ENCODE measurements around the gene PRM3.

The PRM3 gene

GRCh38 chr16:11258553-11259492 is 14.6 kb downstream of the PRM3 start:
- DNase-seq: no peak

GRCh38 chr16:11257131-11257938 is 16.1 kb downstream of the PRM3 start:
- DNase-seq: peak; percentile 86

GRCh38 chr16:11256661-11257130 is 16.7 kb downstream of the PRM3 start:
- DNase-seq: peak; percentile 55

DNA sequence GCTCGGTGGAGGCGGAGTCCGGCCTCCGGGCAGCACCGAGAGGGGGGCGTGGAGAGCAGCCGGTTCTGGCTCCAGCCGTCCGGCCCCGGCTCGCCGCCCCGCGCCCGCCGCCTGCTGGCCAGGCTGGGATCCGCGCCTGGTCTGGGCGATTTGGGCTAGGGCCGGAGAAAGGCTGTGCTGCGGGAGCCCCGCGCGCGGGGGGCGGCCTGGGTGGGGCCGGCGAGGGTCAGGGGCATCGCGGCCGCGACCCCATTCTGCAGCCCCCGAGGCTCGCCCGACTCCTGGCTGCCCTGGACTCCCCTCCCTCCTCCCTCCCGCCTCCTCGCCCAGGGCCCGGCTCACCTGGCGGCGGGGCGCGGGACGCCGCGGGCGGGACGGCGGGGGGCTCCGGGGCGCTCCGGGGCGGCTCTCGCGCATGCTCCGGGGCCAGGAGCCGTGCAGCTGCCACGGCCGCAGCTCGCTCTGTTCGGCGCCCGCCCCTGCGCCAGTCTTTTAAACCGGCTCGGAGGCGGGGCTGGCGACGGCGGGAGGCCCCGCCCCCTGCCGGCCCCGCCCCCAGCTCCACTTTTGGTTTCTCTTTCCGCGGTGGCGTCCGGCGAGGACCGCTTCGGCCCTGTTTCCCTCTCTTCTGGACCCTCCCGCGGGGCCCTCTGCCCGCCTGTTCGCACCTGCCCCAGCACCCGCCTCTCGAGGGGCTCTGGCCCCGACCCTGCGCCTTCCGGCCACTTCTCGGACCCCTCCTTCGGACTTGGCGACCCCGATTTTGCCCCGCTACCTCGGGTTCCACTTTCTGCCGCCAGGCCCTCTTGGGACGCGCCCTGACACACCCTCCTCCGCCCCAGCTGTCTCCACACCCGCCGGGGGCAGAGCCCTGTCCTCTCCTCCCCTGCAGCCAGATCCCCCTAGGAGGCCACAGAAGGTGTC is 17.4 kb downstream of the PRM3 start, which contains the start of gene SOCS1:
Gene SOCS1, minus strand, starts transcription at position 468 of the 924 bp plus-strand sequence. CDS start 726 bp downstream, outside the sequence.
- DNase-seq: peak; percentile 86

DNA sequence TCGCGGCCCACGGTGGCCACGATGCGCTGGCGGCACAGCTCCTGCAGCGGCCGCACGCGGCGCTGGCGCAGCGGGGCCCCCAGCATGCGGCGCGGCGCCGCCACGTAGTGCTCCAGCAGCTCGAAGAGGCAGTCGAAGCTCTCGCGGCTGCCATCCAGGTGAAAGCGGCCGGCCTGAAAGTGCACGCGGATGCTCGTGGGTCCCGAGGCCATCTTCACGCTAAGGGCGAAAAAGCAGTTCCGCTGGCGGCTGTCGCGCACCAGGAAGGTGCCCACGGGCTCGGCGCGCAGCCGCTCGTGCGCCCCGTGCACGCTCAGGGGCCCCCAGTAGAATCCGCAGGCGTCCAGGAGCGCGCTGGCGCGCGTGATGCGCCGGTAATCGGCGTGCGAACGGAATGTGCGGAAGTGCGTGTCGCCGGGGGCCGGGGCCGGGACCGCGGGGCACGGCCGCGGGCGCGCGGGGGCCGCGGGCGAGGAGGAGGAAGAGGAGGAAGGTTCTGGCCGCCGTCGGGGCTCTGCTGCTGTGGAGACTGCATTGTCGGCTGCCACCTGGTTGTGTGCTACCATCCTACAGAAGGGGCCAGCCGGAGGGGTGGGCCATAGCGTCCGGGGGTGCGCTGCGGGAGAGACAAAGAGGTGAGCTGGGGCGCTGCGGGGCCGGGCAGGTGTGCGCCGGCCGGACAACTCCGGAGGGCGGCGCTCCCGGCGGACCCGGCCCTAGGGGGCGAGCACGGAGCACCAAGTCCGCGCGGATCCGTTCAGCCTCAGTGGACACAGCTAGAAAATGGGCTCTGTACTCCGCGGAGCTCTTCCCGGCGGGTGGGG is 18.3 kb downstream of the PRM3 start:
- peak; percentile 60 for DNase-seq

- no peak for DNase-seq
Measured at GRCh38 chr16:11253995-11254912, 19.2 kb downstream of the PRM3 start.

DNA sequence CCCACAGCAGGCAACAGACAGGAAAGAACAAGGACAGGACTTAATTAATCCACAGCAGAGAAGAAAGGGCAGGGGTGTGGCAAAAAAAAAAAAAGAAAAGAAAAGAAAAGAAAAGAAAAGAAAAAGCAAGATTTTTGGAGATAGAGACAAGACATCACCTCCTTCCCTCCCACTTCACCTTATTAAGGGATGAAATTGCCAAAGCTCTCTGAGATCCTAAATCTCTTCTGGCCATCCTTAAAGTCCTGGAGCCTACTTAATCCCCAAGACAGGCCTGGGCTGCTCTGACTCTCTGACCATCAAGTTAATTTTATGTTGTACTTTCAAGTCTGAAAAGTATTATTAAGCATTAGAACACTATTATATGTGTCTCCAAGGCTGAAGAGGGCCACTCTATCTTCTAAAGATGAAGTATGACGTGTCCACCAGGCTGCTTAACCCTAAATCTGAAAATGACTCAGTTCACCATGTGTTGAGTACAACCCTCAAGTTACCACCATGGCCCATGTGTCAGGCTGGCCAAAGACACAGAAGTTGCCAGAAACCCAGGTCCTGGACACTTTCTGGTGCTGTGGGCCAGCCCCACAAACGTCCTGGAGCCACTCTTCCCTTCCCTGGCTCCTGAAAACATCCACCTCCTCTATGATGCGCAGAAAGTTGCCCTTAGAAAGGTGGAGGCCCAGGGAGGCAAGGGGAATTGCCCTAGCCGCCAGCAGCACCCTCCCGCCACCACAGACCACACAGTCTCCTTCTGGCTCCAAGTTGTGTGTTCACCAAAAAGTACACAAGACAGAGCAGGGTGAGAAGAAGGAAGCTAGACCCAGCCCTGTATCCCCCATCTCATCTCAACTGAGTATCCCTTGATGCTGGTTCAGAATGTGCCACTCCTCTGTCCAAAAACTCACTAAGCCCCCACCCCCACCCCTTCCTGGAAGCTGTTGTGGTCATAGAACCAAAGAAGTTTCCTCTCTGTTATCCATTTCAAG is 20.1 kb downstream of the PRM3 start:
- no peak for DNase-seq

GRCh38 chr16:11252482-11252931 is 20.9 kb downstream of the PRM3 start:
- no peak for DNase-seq

GRCh38 chr16:11251525-11252481 is 21.6 kb downstream of the PRM3 start:
- no peak for DNase-seq

DNA sequence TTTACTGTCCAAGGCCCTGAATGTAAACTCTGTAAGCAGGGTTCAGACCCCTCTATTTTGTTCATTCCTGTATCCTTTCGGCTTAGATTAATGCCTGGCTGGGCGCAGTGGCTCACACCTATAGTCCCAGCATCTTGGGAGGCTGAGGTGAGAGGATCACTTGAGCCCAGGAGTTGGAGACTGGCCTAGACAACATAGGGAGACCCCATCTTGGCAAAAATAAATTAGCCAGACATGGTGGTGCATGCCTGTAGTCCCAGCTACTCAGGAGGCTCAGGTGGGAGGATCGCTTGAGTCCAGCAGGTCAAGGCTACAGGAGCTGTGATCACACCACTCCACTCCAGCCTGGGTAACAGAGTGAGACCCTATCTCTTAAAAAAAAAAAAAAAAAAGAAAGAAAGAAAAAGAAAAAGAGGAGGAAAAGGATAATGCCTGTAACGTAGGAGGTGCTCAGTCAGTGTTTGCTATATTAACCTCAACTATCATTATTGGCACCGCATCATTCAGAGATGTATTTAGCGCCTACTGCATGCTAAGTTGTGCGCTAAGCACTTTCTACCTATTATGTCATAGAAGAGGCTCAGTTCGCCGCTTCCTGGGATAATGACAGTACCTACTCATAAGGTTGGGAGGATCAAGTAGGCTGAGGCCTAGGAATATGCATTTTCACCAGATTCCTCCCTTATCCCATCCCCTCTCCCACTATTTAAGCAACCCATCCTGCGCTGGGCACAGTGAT is 22.5 kb downstream of the PRM3 start:
- DNase-seq: no peak

GRCh38 chr16:11250091-11250785 is 23.2 kb downstream of the PRM3 start:
- no peak for DNase-seq

DNA sequence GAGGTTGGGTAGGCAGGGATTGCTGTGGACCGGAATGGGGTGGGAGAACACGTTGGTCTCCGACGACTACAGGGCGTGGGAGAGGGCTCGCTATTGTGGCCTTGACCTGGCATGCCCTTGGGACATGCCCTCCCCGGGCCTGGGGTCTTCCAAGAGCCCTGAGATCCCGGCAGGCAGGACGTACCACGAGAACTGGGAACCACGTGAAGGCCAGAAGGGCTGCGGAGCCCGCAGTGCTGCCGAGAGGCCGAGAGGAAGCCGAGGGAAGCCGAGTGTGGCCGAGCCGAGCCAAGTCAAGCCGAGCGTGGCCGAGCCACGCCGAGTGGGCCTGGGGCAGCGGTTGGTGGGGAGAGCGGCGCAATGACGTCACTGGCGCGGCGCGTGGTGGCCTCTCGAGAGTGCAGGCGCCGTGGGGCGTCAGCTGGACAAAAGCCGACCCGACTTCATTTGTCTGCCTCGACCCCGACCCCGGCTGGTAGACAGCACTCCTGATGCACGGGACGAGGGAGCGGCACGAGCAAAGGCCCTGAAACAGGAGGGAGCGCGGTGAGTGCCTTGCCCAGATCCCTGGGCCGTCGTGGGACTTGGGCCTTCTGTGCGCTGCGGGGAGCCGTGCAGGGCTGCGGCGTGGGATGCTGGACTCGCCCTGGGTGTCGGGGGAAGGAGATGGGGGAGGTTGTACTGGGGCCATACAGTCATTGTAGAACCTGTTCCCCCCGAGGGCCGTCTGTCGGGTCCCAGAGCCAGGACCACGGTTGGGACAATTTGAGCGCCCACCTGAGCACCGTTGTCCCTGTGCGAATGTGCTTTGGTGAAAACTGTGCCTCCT is 24.0 kb downstream of the PRM3 start:
- DNase-seq: no peak

DNA sequence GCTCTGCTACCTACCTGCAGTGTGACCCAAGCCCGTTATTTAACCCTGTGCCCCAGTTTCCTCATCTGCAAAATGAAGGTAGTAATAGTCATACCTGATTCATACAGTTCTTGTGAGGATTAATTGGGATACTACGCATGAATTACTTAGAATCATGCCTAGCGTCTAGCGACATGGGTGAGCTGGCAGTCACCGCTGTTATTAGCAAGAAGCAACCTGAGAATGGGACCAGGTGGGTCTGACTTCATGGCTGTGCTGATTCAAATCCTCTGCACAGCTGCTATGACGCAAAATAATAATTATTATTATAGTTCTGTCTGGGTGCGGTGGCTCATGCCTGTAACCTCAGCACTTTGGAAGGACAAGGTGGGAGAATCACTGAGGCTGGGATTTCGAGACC is 25.3 kb downstream of the PRM3 start:
- DNase-seq: no peak

DNA sequence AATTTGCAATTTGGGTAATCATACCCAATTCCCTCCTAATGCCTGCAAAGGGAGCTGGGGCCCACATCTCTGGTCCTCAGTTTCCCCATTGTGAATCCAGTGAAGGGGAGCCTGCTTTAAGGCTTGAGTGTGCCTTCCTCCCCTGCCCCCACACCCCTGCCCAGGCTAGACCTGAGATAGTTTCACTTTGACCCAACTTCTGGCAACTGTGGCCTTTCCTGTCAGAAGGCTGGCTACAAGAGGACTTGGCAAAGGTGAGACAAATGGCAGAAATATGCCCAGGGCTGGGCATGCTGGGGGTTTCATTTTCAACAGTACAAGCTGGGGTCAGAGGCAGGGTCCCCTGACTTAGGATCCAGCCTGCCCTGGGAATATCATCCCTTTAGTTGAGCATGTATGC is 27.4 kb downstream of the PRM3 start:
- no peak for DNase-seq

- no peak for DNase-seq
Measured at GRCh38 chr16:11245222-11245737, 28.1 kb downstream of the PRM3 start.

Measured in NCI-H82 (cell line).